Stimulated activated naive CD8-positive, alpha-beta T cell treated with anti-CD3 and anti-CD28 coated beads, Interleukin-15, amount 100 ng/mL, for 72 hours (primary cell): ENCODE measurements around the gene GOLGA6L26.
A peak's percentile ranks its signal among the peaks of the same experiment; 100 is the strongest.
"Not testable (repeated sequence)": the region's sequence is repeated elsewhere in the genome, so short reads cannot be mapped to it uniquely, and the experiment has no call there.

Experiments
- ATAC-seq: fragments of 150-1000 bp; cut with Tn5 transposase; 2 replicates; pipeline ENCODE4 v1.10.0; 2021; ENCODE audit warnings: mild to moderate bottlenecking, moderate library complexity
- DNase-seq, 2 donors: peaks; one replicate each; pipeline ENCODE4 v3.0.0; 2021 to 2022
- H3K27ac Mint-ChIP-seq, 2 donors: one replicate each; pipeline ENCODE4 v1.8.0; 2022; ENCODE audit warnings: mild to moderate bottlenecking in 2 of 2, mixed read lengths in 2 of 2, moderate library complexity in 2 of 2
- H3K27me3 Mint-ChIP-seq: one replicate; pipeline ENCODE4 v1.8.0; 2022; ENCODE audit warnings: mixed read lengths
- H3K4me1 Mint-ChIP-seq: one replicate; pipeline ENCODE4 v1.8.0; 2022; ENCODE audit warnings: mild to moderate bottlenecking, mixed read lengths
- H3K4me3 Mint-ChIP-seq, 2 donors: one replicate each; pipeline ENCODE4 v1.8.0; 2022; ENCODE audit warnings: mild to moderate bottlenecking in 2 of 2, mixed read lengths in 2 of 2, moderate library complexity in 1 of 2
- H3K9me3 Mint-ChIP-seq, 2 donors: one replicate each; pipeline ENCODE4 v1.8.0; 2022; ENCODE audit warnings: mixed read lengths in 2 of 2

The GOLGA6L26 gene, protein sequence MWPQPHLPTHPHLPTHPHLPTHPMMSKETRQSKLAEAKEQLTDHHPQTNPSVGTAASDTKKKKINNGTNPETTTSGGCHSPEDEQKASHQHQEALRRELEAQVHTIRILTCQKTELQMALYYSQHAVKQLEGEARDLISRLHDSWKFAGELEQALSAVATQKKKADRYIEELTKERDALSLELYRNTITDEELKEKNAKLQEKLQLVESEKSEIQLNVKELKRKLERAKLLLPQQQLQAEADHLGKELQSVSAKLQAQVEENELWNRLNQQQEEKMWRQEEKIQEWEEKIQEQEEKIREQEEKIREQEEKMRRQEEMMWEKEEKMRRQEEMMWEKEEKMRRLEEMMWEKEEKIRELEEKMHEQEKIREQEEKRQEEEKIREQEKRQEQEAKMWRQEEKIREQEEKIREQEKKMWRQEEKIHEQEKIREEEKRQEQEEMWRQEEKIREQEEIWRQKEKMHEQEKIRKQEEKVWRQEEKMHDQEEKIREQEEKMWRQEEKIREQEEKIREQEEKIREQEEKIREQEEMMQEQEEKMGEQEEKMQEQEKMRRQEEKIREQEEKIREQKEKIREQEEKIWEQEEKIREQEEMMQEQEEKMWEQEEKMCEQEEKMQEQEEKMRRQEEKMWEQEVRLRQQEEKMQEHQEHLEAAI

DNA sequence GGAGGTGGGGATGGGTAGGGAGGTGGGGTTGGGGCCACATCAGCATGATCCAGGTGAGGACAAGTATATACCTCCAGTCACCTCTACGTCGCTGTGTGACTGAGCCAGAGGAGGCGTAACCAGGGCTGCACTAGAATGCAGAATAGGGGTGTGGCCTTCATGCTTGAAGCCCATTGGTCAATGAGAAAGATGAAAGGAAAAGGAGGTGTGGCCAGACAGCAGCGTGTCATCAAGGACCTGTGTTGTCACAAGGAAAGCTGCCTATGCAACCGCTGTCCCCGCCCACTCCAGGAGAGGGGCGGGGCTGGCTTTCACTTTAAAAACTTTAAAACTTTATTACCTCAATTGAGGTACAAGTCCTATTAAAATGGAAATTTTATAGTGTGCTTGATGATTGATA lies at the start of gene GOLGA6L26:
GOLGA6L26 (minus strand) TSS at position 101 of the 400 bp plus-strand sequence; CDS start at position 40, 61 bp downstream.
- not testable (repeated sequence) for H3K4me1 Mint-ChIP-seq, ATAC-seq, H3K27me3 Mint-ChIP-seq, H3K27ac Mint-ChIP-seq, DNase-seq, H3K4me3 Mint-ChIP-seq, H3K9me3 Mint-ChIP-seq

DNA sequence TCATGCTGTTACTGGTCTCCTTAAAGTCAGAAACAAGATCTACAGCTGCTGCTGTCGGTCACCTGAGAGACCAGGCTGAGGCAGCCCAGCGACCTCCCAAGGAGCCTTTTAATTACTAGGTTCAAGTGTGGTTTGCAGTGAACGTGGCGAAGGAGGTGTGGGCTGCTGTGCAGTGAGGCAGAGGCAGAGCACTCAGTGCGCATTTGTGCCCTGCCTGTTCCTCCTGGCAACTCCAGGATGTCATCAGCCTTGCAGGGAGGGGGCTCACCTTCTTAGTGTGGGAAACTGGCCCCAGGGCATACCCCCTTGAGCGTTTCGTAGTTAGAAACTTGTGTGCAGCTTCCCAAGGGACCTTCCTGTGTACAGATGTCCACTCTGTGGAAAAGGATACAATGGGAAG lies 47.2 kb upstream of the GOLGA6L26 start:
- not testable (repeated sequence) for H3K4me1 Mint-ChIP-seq, H3K27ac Mint-ChIP-seq, ATAC-seq, DNase-seq, H3K4me3 Mint-ChIP-seq, H3K9me3 Mint-ChIP-seq
- peaks cover 22% of the 10 kb centered on the region for H3K27me3 Mint-ChIP-seq

DNA sequence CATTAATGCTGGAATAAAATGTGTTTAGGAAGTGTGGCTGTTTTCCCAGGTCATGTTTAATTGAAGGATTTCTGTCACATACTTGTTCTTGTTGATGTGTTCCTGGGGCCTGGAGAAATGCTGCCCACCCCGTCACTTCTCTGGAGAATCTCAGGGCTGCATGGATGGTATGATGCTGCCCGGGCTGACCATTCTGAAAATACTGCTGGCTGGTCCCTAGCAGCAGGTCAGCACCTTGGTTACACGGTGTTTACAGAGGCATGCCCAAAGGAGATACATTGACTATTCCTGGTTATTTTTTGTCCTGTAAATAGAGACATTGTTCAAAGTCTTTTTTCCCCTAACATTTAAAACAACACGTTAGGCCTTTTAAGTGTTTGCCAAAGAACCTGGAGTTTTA lies 46.7 kb upstream of the GOLGA6L26 start:
- H3K4me3 Mint-ChIP-seq, ATAC-seq: not testable (repeated sequence)
- peaks cover 17% of the 10 kb centered on the region for H3K27me3 Mint-ChIP-seq

DNA sequence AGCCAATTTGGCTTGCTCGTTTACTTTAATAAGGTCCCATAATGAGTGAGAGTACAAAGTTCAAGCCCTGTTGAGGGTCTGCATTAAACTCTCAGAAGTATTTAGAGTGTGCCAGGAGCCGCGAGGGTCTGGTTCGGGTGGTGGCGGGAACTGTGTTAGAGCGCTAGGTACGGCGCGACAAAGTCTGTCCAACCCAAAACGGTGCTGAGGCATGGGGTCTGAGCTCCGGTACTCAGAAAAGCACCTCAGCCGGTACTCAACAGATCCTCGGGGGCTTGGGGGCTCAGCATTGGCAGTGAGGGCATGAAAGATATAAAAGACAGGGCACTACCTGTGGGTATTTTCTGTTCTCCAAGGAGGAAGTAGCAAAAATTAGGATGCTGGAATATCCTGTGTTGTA lies 45.0 kb upstream of the GOLGA6L26 start:
- not testable (repeated sequence) for ATAC-seq, DNase-seq, H3K4me3 Mint-ChIP-seq, H3K27ac Mint-ChIP-seq, H3K27me3 Mint-ChIP-seq, H3K4me1 Mint-ChIP-seq, H3K9me3 Mint-ChIP-seq

More for the DNA sequence above, 46.7 kb upstream of the GOLGA6L26 start:
- not testable (repeated sequence) for H3K4me1 Mint-ChIP-seq, H3K27ac Mint-ChIP-seq, DNase-seq, H3K9me3 Mint-ChIP-seq

DNA sequence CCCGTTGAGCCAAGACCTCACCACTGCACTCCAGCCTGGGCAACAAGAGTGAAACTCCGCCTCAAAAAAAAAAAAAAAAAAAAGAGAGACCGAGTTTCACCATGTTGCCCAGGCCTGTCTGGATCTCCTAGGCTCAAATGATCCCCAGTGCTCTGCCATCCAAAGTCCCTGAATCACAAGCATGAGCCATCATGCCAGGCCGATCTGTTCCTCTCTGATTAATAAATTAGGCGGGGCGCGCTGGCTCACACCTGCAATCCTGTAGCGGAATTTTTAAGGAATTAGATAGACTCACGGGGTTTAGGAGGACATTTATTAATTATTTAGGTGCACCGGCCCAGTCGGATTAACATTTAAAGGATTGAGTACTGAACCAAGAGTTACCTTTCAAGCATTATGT lies 40.2 kb upstream of the GOLGA6L26 start:
- not testable (repeated sequence) for DNase-seq, H3K4me3 Mint-ChIP-seq, H3K27ac Mint-ChIP-seq, ATAC-seq, H3K27me3 Mint-ChIP-seq, H3K4me1 Mint-ChIP-seq, H3K9me3 Mint-ChIP-seq

DNA sequence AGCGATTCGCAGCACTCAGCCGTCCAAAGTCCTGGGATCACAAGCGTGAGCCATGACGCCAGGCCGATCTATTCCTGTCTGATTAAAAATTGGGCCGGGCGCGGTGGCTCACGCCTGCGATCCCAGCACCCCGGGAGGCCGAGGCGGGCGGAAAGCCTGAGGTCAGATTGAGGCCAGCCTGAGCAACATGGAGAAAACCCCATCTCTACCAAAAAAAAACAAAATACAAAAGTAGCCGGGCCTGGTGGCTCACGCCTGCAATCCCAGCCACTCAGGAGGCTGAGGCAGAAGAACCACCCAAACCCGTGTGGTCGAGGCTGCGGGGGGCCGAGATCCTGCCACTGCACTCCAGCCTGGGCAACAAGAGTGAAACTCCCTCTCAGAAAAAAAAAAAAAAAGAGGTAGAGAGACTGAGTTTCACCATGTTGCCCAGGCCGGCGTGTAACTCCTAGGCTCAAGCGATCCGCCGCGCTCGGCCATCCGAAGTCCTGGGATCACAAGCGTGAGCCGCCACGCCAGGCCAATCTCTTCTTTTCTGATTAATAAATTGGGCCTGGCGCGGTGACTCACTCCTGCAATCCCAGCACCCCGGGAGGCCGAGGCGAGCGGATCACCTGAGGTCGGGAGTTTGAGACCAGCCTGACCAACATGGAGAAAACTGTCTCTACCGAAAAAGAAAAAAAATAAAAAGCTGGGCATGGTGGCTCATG lies 39.0 kb upstream of the GOLGA6L26 start:
- not testable (repeated sequence) for H3K27me3 Mint-ChIP-seq

DNA sequence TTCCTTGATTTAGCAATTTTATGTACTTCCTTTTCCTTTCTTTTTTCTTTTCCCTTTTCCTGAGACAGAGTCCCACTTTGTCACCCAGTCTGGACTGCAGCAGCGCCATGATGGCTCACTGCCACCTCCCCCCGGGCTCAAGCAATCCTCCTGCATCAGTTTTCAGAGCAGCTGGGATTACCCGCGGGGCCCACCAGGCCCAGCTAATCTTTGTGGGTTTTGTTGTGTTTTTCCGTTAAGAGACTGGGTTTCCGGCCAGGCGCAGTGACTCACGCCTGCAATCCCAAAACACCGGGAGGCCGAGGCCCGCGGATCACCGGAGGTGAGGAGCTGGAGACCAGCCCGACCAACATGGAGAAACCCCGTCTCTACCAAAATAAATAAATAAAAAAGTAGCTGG lies 38.3 kb upstream of the GOLGA6L26 start:
- no peak for DNase-seq
- ATAC-seq, result no peak
- H3K4me3 Mint-ChIP-seq, result no peak overlapping the region
- no peaks in the 10 kb centered on the region for H3K4me1 Mint-ChIP-seq
- no peak overlapping the region for H3K27ac Mint-ChIP-seq
- H3K27me3 Mint-ChIP-seq, result no peaks in the 10 kb centered on the region
- H3K9me3 Mint-ChIP-seq, result no peaks in the 10 kb centered on the region

More for the DNA sequence above, 39.0 kb upstream of the GOLGA6L26 start:
- H3K9me3 Mint-ChIP-seq, DNase-seq, H3K4me1 Mint-ChIP-seq, H3K27ac Mint-ChIP-seq, H3K4me3 Mint-ChIP-seq, ATAC-seq: not testable (repeated sequence)

DNA sequence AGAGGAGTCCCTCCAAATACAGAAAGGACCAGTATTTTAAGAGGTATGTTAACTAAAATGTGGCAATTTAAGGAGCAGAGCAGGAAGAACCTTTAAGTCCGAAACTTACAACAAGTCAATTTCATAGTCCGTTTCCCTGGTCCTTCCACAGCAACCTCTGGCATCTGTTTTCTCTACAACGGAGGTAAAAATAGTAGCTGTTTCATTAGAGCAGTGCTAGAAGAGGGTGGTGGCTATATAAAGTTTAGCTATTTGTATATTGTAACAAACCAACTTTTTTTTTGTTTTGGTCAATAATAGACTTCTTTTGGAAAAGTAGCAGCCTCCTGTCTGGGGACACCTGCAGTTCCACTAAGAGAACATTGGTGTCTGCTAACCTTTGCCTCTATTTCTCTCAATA lies 37.9 kb upstream of the GOLGA6L26 start:
- not testable (repeated sequence) for H3K4me1 Mint-ChIP-seq, H3K27me3 Mint-ChIP-seq, H3K4me3 Mint-ChIP-seq, DNase-seq, H3K27ac Mint-ChIP-seq, ATAC-seq, H3K9me3 Mint-ChIP-seq

DNA sequence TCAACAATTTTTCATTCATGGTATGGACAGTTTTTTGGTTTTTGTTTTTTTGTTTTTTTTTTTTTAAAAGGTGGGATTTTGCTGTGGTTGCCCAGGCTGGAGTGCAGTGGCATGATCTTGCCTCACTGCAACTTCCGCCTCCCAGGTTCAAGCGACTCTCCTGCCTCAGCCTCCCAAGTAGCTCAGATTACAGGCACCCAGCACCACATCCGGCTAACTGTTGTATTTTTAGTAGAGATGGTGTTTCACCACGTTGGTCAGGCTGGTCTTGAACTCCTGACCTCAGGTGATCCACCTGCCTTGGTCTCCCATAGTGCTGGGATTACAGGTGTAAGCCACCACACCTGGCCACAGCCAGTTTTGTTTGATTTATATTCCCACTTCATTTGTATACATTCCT lies 37.1 kb upstream of the GOLGA6L26 start:
- not testable (repeated sequence) for H3K27me3 Mint-ChIP-seq, ATAC-seq, DNase-seq, H3K27ac Mint-ChIP-seq, H3K9me3 Mint-ChIP-seq, H3K4me1 Mint-ChIP-seq, H3K4me3 Mint-ChIP-seq

DNA sequence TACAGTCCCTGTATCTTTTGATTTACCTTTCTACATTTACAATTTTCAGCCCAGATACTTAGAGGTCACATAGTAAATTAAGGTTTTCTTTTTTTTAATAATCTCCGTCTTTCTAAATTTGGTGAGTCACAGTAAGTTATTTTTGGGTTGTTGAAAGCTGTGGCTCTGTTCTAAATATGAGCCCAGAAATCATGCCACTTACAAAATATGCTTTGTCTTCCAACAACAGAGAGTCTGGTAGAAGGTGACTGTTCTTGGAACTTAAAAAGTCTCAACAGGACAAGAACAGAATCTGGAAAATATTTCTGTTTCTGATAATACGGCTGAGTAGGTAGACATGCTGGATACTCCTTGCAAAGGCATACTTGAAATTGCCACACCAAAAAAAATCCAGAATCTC lies 36.6 kb upstream of the GOLGA6L26 start:
- H3K9me3 Mint-ChIP-seq, result no peaks in the 10 kb centered on the region
- no peak overlapping the region for H3K27ac Mint-ChIP-seq
- DNase-seq (no peak), ATAC-seq (no peak)
- H3K4me3 Mint-ChIP-seq, result no peak overlapping the region
- no peaks in the 10 kb centered on the region for H3K4me1 Mint-ChIP-seq
- H3K27me3 Mint-ChIP-seq, result no peaks in the 10 kb centered on the region

DNA sequence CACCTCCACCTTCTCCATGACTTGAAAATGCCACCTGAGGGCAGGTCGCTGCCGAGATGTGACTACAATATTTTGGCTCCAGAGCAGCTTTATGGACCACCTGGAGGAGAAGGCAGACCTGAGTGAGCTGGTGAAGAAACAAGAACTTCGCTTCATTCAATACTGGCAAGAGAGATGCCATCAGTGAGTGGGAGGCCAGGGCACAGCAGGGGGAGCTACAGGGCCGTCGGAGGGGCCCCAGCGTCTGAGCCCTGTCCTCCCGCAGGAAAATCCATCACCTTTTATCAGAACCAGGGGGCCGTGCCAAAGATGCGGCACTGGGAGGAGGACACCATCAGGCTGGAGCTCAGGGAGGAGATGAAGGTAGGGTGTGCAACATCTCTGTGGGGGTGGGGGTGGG lies 30.3 kb upstream of the GOLGA6L26 start:
- not testable (repeated sequence) for H3K4me3 Mint-ChIP-seq, ATAC-seq, H3K27ac Mint-ChIP-seq, H3K27me3 Mint-ChIP-seq, H3K9me3 Mint-ChIP-seq, DNase-seq, H3K4me1 Mint-ChIP-seq

DNA sequence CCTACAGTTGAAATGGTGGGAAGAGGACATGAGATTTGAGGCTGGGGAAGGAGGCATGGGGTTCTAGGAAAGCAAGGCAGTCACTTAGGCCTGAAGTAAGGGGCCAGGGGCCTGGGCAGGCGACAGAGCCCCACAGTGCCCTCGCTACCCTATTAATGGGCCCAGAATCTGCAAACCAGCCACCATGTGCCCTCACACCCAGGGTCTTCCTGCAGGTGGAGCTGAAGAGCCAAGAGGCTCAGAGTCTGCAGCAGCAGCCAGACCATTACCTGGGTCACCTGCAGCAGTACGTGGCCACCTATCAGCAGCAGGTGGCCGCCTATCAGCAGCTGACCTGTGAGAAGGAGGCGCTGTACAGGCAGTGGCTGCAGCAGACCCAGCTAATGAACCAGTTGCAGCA lies 28.6 kb upstream of the GOLGA6L26 start:
- not testable (repeated sequence) for H3K9me3 Mint-ChIP-seq, H3K4me1 Mint-ChIP-seq, H3K4me3 Mint-ChIP-seq, DNase-seq, H3K27ac Mint-ChIP-seq, ATAC-seq, H3K27me3 Mint-ChIP-seq

DNA sequence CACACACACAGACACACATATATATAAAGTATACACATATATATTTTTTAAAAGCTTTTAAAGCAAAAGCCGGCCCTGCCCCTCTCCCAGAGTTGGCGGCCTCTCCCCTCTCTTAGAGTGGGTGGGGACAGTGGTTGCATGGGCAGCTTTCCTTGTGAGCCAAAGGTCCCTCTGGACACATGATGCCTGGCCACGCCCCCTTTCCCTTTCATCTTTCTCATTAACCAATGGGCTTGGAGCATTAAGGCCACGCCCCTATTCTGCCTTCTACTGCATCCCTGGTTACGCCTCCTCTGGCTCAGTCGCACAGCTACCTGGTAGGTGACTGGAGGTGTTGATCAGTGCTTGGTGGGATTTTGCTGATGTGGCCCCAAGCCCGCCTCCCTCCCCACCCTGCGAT lies 20.5 kb upstream of the GOLGA6L26 start, which contains the start of gene GOLGA8S:
GOLGA8S (plus strand) TSS at position 301 of the 400 bp plus-strand sequence; CDS start at position 363, 62 bp downstream.
- H3K4me3 Mint-ChIP-seq, H3K4me1 Mint-ChIP-seq, H3K27me3 Mint-ChIP-seq, H3K9me3 Mint-ChIP-seq, DNase-seq, ATAC-seq, H3K27ac Mint-ChIP-seq: not testable (repeated sequence)

DNA sequence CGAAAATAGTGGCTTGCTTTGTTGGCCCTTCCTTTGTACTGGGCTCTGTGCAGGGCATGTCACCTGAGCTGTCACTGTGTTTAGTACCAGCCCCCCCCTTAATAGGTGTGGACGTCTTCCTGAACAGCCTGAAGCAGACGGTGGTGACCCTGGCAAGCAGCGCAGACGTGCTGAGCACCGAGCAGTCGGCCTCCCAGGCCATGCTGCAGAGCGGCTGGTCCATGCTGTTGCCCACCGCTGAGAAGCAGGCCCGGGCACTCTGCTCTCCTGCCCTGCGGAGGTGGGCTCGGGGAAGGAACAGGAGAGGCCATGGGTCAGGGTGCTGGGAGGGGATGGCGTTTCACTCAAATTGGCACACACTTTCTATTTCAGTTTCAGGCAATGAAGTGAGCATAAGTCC lies 22.8 kb downstream of the GOLGA6L26 start:
- peak overlapping the region in 1 of 2 donors; percentile 22 for H3K27ac Mint-ChIP-seq
- not testable (repeated sequence) for H3K27me3 Mint-ChIP-seq, DNase-seq, ATAC-seq, H3K4me3 Mint-ChIP-seq, H3K9me3 Mint-ChIP-seq
- peaks cover 22% of the 10 kb centered on the region for H3K4me1 Mint-ChIP-seq

DNA sequence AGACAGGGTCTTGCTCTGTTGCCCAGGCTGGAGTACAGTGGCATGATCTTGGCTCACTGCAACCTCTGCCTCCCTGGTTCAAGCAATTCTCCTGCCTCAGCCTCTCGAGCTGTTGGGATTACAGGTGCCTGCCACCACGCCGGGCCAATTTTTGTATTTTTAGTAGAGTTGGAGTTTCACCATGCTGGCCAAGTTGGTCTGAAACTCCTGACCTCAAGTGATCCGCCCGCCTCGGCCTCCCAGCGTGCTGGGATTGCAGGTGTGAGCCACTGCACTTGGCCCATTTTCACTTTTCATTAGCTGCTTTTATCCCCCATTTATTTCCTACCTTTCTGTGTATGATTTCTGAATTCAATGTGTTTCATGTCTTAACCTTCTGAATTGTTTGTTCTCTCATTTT lies 28.1 kb downstream of the GOLGA6L26 start:
- DNase-seq, H3K27me3 Mint-ChIP-seq, H3K9me3 Mint-ChIP-seq, ATAC-seq: not testable (repeated sequence)
- peaks cover 41% of the 10 kb centered on the region for H3K4me1 Mint-ChIP-seq
- peak overlapping the region in 1 of 2 donors; percentile 5 for H3K4me3 Mint-ChIP-seq
- peak overlapping the region in 1 of 2 donors; percentile 28 for H3K27ac Mint-ChIP-seq

DNA sequence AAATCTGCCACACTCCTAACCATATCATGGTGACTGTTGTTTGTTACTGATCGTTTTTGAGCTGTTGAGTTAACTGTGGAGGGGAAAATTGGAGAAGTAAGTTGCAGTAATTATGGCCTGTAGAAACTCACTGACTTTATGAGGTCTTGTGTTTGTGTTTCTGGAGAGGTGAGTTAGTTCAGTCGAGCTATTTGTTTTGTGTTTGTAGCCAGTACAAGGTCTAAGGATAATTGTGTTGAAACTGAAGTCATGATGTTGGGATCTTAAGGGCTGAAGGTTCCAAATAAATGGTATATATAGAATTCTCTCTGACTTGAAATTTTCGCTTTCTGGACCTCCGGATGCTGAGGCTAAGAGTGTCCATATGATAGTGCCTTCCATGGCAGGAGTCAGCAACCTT lies 29.2 kb downstream of the GOLGA6L26 start:
- H3K27me3 Mint-ChIP-seq, ATAC-seq, DNase-seq, H3K9me3 Mint-ChIP-seq: not testable (repeated sequence)
- Mint-ChIP-seq H3K4me3 (peak overlapping the region; percentile 84 to 99), H3K4me1 (peaks cover 41% of the 10 kb centered on the region), H3K27ac (peak overlapping the region; percentile 36 to 96)
